A549 treated with Mapracorat at 1 μM for 4 hours (cell line): ENCODE results near the gene SULT1A3. TPM values are rescaled to one million over a fixed set of nuclear protein-coding genes. Genes with fewer than 3 reads are reported as not detected.

Experiments
- total RNA-seq: library from RNA; stranded (reverse); fragments of 200-300 nt; extraction: Qiagen RNA extraction; gene quantifications from 5 replicates; pipeline ENCODE4 v1.2.3, GENCODE V29; 2022

SULT1A3 gene
- 5.0 to 11.1 TPM (median 5.9 TPM) in 5 replicates for total RNA-seq

GRCh38 chr16:30199049-30199448 lies at the start of gene SULT1A3:
Gene SULT1A3 (plus strand): TSS chr16:30199255. CDS start chr16:30200729, 1,474 bp downstream.

GRCh38 chr16:30183233-30184095 lies 15.6 kb upstream of the SULT1A3 start, which contains the start of gene CORO1A:
Gene CORO1A (plus strand): TSS chr16:30183602. CDS start chr16:30185210, 1,608 bp downstream.

GRCh38 chr16:30193615-30194014 lies 5.4 kb upstream of the SULT1A3 start, which contains the start of the genes BOLA2B and SLX1A:
Gene BOLA2B (minus strand): TSS chr16:30193666. CDS start chr16:30193595, 71 bp downstream.
Gene SLX1A (plus strand): TSS chr16:30193875. CDS start chr16:30194085, 210 bp downstream.

GRCh38 chr16:30248379-30248778 lies 49.3 kb downstream of the SULT1A3 start, which contains the start of gene NPIPB13:
Gene NPIPB13 (minus strand): TSS chr16:30248479. CDS start chr16:30245573, 2,906 bp downstream.

Other genes starting within 250 kb of the SULT1A3 start
- 83.7 to 99.9 TPM (median 96.5 TPM) in 5 replicates for gene TMEM219, start 237.2 kb upstream of the SULT1A3 start, total RNA-seq
- gene TAOK2, start 225.4 kb upstream of the SULT1A3 start, total RNA-seq = 22.1 to 34.0 TPM (median 32.2 TPM) in 5 replicates
- 14.3 to 16.5 TPM (median 15.6 TPM) in 5 replicates for gene HIRIP3, start 203.6 kb upstream of the SULT1A3 start, total RNA-seq
- gene INO80E, start 203.0 kb upstream of the SULT1A3 start, total RNA-seq = 102 to 113 TPM (median 108 TPM) in 5 replicates
- 1.2 to 2.6 TPM (median 1.9 TPM) in 5 replicates for gene DOC2A, start 188.2 kb upstream of the SULT1A3 start, total RNA-seq
- not detected in 5 replicates for gene C16orf92, start 176.1 kb upstream of the SULT1A3 start, total RNA-seq
- 0.11 to 0.49 TPM (median 0.31 TPM) in 5 replicates for gene TLCD3B, start 168.0 kb upstream of the SULT1A3 start, total RNA-seq
- 1,495 to 1,810 TPM (median 1,752 TPM) in 5 replicates for gene ALDOA, start 133.5 kb upstream of the SULT1A3 start, total RNA-seq
- gene PPP4C, start 123.3 kb upstream of the SULT1A3 start, total RNA-seq = 126 to 149 TPM (median 144 TPM) in 5 replicates
- gene TBX6, start 107.3 kb upstream of the SULT1A3 start, total RNA-seq = 0.08 to 0.44 TPM (median 0.27 TPM) in 5 replicates
- gene YPEL3, start 103.0 kb upstream of the SULT1A3 start, total RNA-seq = 5.7 to 11.8 TPM (median 7.9 TPM) in 5 replicates
- gene GDPD3, start 85.7 kb upstream of the SULT1A3 start, total RNA-seq = 1.3 to 2.2 TPM (median 1.8 TPM) in 5 replicates
- gene MAPK3, start 76.0 kb upstream of the SULT1A3 start, total RNA-seq = 32.5 to 35.2 TPM (median 32.9 TPM) in 5 replicates
- 2.0 to 3.6 TPM (median 2.8 TPM) in 5 replicates for gene CORO1A, start 15.7 kb upstream of the SULT1A3 start, total RNA-seq
- 131 to 236 TPM (median 196 TPM) in 5 replicates for gene BOLA2B, start 5.6 kb upstream of the SULT1A3 start, total RNA-seq
- gene SLX1A, start 5.4 kb upstream of the SULT1A3 start, total RNA-seq = 6.4 to 18.9 TPM (median 12.2 TPM) in 5 replicates
- 0.59 to 3.3 TPM (median 3.1 TPM) in 5 replicates for gene NPIPB13, start 49.2 kb downstream of the SULT1A3 start, total RNA-seq
- 64.5 to 69.9 TPM (median 66.8 TPM) in 5 replicates for gene CD2BP2, start 156.1 kb downstream of the SULT1A3 start, total RNA-seq
- 21.2 to 32.4 TPM (median 29.5 TPM) in 5 replicates for gene TBC1D10B, start 171.2 kb downstream of the SULT1A3 start, total RNA-seq
- gene MYL11, start 175.5 kb downstream of the SULT1A3 start, total RNA-seq = 0.65 to 0.88 TPM in 2 of 5 replicates, not detected in the others
- gene SEPTIN1, start 183.3 kb downstream of the SULT1A3 start, total RNA-seq = 1.00 to 2.6 TPM (median 1.9 TPM) in 5 replicates
- gene ZNF48, start 196.2 kb downstream of the SULT1A3 start, total RNA-seq = 11.7 to 15.2 TPM (median 12.2 TPM) in 5 replicates
- 2.8 to 6.1 TPM (median 5.3 TPM) in 5 replicates for gene ZNF771, start 208.4 kb downstream of the SULT1A3 start, total RNA-seq
- gene DCTPP1, start 230.8 kb downstream of the SULT1A3 start, total RNA-seq = 95.7 to 126 TPM (median 123 TPM) in 5 replicates
- gene SEPHS2, start 246.6 kb downstream of the SULT1A3 start, total RNA-seq = 45.9 to 48.4 TPM (median 47.4 TPM) in 5 replicates